ENCODE data around the gene MSI2.

DNA sequence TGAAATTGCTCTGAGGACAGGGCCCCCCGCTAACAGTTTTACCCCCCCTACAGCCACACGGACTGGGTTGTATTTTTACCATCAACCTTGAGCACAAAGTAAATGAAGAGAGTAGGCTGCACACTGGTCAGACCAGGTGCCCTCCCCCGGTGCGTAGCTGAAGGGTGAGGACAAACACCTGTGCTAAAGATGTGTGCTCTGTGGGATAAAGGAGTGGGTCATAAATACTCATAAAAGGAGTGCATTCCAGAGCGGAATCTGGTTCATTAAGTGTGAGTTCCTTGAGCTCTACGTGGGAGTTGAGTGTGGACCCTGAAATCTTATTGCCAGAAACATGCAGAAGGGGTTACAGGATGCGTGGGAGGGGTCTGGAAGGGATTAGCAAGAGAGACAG lies 271.7 kb downstream of the MSI2 start:
- TF ChIP-seq, protein P1, sequence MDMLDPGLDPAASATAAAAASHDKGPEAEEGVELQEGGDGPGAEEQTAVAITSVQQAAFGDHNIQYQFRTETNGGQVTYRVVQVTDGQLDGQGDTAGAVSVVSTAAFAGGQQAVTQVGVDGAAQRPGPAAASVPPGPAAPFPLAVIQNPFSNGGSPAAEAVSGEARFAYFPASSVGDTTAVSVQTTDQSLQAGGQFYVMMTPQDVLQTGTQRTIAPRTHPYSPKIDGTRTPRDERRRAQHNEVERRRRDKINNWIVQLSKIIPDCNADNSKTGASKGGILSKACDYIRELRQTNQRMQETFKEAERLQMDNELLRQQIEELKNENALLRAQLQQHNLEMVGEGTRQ (IDR thresholded peaks at IDR 0.05; ENCODE audit: borderline replicate concordance, low read depth, low read length) = no peak
- TF ChIP-seq, protein P2, sequence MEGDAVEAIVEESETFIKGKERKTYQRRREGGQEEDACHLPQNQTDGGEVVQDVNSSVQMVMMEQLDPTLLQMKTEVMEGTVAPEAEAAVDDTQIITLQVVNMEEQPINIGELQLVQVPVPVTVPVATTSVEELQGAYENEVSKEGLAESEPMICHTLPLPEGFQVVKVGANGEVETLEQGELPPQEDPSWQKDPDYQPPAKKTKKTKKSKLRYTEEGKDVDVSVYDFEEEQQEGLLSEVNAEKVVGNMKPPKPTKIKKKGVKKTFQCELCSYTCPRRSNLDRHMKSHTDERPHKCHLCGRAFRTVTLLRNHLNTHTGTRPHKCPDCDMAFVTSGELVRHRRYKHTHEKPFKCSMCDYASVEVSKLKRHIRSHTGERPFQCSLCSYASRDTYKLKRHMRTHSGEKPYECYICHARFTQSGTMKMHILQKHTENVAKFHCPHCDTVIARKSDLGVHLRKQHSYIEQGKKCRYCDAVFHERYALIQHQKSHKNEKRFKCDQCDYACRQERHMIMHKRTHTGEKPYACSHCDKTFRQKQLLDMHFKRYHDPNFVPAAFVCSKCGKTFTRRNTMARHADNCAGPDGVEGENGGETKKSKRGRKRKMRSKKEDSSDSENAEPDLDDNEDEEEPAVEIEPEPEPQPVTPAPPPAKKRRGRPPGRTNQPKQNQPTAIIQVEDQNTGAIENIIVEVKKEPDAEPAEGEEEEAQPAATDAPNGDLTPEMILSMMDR (IDR thresholded peaks at IDR 0.05) = no peak
- TF ChIP-seq POLR2AphosphoS5 (IDR thresholded peaks at IDR 0.05; ENCODE audit: low read depth, low read length) (no peak), GABPA (IDR thresholded peaks at IDR 0.05; ENCODE audit: low read depth) (no peak), RAD21 (IDR thresholded peaks at IDR 0.05; ENCODE audit: low read length) (no peak), EZH2phosphoT487 (IDR thresholded peaks at IDR 0.05; ENCODE audit: borderline replicate concordance, low read depth) (no peak)
- TF ChIP-seq, protein P3, sequence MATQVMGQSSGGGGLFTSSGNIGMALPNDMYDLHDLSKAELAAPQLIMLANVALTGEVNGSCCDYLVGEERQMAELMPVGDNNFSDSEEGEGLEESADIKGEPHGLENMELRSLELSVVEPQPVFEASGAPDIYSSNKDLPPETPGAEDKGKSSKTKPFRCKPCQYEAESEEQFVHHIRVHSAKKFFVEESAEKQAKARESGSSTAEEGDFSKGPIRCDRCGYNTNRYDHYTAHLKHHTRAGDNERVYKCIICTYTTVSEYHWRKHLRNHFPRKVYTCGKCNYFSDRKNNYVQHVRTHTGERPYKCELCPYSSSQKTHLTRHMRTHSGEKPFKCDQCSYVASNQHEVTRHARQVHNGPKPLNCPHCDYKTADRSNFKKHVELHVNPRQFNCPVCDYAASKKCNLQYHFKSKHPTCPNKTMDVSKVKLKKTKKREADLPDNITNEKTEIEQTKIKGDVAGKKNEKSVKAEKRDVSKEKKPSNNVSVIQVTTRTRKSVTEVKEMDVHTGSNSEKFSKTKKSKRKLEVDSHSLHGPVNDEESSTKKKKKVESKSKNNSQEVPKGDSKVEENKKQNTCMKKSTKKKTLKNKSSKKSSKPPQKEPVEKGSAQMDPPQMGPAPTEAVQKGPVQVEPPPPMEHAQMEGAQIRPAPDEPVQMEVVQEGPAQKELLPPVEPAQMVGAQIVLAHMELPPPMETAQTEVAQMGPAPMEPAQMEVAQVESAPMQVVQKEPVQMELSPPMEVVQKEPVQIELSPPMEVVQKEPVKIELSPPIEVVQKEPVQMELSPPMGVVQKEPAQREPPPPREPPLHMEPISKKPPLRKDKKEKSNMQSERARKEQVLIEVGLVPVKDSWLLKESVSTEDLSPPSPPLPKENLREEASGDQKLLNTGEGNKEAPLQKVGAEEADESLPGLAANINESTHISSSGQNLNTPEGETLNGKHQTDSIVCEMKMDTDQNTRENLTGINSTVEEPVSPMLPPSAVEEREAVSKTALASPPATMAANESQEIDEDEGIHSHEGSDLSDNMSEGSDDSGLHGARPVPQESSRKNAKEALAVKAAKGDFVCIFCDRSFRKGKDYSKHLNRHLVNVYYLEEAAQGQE (IDR thresholded peaks at IDR 0.05; ENCODE audit: low read depth, low read length) = no peak
